ENCODE data around the gene ATMIN.
A peak's percentile ranks its signal among the peaks of the same experiment; 100 is the strongest.

The ATMIN gene

DNA sequence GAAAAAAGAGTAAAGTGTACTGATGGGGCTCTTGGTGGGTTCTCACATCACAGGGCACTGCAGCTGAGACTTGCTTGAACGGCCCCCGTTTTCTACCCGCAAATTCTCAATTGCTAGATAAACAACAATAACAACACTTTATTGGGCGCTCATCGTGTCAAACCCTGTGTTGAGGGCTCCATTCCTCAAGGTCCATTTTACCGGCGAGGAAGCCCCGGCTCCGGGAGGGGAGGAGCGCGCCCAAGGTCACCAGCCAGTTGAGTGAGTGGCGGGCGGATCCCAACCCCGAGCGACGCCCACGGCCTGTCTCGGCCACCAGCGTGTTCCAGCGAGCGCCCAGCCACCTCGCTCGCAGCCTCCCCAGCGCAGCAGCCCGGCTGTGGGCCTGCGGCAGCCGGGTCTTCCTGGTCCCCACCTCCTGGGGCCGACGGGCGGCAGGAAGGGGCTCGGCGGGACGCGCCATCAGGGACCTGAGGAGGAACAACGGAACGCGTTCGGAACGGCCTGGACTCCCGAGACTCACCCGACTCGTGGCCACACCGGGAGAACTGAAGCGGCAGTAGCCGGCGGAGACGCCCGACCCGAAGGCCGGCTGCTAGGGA lies 29.3 kb upstream of the ATMIN start:
- peak; percentile 21 to 35 for ATAC-seq

GRCh38 chr16:81006813-81007695 lies 28.6 kb upstream of the ATMIN start, which contains the start of the genes CENPN and CMC2:
TSS of gene CENPN (plus strand) at chr16:81007214. CDS start at chr16:81011940, 4,726 bp downstream.
TSS of gene CMC2 (minus strand) at chr16:81006885. CDS start at chr16:80997394, 9,491 bp downstream.
- peak; percentile 86 to 91 for ATAC-seq

- ATAC-seq, result no peak
Observed at GRCh38 chr16:81008505-81008789, 27.2 kb upstream of the ATMIN start.

DNA sequence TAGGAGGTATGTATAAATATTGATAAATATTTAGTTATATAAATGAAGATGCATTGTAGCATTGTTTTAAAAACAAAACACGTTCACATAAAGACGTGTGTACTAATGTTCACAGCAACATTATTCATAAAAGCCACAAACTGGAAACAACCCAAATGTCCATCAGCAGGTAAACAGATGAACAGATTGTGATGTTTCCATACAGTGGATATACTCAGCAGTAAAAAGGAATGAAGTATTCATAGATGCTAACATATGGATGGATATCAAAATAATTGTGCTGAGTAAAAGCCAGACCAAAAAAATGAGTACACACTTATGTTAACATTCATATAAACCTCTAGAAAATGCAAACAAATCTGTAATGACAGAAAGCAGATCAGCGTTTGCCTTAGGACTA lies 22.7 kb upstream of the ATMIN start:
- ATAC-seq, result no peak

DNA sequence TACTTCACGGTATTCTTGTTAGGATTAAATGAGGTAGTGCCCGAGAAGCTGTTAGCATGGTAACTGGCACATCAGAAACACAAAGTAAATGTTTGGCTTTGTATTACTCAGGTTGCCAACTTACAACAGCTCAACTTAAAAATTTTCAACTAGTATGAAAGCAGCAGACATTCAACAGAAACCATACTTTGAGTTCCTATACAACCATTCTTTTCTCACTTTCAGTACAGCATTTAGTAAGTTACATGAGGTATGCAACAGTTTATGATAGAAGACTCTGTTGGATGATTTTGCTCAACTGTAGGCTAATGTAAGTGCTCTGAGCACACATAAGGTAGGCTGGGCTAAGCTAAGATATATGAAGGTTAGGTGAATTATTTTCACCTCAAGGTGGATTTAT lies 21.0 kb upstream of the ATMIN start:
- ATAC-seq, result peak; percentile 25 to 65

DNA sequence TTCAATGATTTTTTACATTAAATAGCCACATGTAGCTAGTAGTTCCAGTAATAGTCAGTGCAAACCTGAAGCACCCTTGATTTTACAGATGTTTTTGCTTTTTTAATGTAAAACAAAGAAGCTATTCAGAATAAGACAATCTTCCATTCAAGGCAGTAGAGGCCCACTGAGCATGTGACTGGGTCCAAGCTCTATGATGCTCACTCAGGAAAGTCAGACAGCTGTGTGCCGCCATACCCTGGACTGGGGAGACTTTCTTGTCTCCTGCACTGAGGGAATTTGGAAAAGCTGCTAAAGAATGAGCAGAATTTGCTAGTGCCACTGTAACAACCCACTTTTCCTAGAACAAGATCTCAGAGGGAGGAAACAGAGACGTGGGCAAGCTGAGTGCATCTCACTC lies 17.1 kb upstream of the ATMIN start:
- ATAC-seq, result no peak

DNA sequence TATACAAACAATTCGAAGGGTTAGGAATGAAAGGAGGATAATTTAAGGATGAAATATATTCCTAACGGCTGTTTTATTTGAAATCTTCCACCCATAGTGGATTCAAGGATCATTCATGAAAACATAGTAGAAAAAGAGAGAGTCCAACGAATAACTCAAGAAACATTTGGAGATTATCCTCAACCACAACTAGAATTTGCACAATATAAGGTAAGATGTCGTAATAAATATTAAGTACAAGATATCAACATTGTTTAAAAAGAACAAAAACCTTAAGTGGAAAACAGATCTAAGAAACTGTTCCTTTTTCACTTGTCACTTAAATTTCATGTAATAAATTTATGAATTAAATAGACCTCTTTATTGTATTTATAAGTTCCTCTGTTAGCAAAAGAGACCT lies 9.2 kb upstream of the ATMIN start:
- no peak for ATAC-seq

DNA sequence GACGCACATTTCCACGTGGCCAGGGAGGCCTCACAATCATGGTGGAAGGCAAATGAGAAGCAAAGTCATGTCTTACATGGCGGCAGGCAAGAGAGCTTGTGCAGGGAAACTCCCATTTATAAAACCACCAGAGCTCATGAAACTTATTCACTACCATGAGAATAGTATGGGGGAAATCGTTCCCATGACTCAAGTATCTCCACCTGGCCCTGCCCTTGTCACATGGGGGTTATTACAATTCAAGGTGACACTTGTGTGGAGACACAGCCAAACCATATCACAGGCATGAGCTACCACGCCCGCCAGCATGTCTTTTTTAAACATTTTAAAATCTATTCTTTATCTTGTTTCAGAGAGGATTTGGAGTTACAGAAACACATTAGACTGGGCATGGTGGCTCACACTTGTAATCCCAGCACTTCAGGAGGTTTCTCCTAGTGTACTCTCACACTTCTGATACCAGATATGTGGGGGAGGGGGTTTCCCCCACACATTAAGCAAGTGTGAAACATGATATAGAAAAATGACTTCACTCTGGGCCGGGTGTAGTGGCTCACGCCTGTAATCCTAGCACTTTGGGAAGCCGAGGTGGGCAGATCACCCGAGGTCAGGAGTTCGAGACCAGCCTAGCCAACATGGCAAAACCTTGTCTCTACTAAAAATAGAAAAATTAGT lies 5.6 kb upstream of the ATMIN start:
- ATAC-seq, result peak; percentile 35 to 51

DNA sequence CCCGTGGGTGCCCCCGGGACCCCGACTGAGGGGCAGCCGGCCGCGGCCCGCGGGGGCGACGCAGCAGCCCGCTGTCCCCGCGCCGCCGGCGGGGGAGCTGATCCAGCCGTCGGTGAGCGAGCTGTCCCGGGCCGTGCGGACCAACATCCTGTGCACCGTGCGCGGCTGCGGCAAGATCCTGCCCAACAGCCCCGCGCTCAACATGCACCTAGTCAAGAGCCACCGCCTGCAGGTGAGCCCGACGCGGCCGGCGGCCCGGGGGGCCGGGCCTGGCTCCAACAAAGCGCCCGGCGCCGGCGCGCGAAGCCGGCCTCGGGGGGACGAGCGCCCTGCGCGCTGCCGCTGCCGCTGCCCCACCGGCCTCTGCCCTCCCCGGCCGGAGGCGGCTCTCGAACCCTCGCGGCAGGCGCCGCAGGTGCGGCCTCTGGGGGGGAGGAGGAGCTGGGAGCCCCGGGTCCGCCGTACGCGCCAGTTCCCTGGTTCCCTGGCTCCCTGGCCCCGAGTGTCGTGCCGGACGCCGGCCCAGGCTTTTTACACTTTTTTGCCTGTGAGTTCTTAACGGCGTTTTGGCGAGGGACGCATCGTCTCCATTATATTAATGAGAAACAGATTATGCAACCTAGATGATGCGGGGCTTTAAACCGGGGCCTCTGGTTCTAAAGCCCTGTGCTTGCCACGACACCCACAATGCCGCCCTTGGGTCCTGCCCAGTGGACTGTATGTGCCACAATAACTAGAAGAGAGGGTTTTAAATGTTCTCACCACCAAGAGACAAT lies 521 bp downstream of the ATMIN start:
- peak; percentile 70 to 73 for ATAC-seq

GRCh38 chr16:81036751-81037350 lies 1.2 kb downstream of the ATMIN start:
- ATAC-seq, result no peak

DNA sequence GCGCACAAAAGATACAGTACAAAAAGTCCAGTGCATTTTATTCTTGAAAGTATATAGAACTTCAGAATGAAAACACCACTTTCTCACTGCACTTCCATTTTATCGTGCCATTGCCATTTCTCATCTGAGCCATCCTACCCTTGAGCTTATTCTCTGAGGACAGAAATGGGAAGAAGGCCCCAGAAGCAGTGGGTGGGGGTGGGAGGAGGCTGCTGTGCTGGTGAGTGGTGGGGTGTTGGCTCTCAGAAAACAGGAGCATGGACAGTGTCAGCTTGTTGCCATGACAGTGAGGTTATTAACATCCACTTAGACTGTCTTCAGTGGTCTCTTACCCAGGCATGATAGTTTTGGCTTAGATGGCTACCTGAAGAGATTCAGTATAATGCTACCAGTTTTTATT lies 4.5 kb downstream of the ATMIN start:
- no peak for ATAC-seq

DNA sequence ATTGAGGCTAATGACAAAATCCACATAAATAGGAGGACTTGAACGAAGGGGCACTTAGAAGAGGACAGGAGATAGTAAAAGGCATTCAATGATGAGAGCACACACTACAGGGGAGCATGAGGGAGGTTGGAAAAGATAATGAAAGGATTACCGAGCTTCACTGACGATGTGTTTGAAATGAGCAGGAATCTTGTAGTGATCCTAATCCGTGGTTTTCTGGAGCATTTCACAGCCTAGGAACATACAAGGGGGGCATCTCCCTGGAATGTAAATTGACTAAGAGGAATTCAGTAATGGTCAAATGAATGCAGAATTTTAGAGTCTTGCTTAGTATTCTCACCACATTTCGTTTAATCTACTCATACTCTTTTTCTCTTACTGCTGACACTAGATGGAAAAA lies 5.2 kb downstream of the ATMIN start:
- ATAC-seq, result no peak

DNA sequence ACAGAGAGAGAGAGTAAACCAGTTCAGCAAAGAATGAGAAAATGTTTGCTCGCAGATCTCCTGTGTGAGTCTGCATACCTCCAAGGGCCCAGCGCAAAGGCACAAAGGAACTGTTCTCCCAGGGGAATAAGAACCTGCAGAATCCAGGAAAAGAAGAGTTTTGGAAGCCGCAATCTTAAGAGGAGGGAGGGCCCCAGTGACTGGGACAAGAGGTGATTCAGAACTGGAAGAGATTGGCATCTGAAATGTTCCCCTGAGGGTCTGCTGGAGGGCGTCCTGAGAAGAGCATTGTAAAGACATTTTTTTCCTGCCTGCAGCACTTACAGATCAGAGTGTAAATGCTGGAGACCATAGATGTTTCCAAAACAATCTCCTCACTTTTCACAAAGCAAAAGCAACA lies 6.1 kb downstream of the ATMIN start:
- no peak for ATAC-seq

GRCh38 chr16:81042821-81043220 lies 7.2 kb downstream of the ATMIN start:
- no peak for ATAC-seq

DNA sequence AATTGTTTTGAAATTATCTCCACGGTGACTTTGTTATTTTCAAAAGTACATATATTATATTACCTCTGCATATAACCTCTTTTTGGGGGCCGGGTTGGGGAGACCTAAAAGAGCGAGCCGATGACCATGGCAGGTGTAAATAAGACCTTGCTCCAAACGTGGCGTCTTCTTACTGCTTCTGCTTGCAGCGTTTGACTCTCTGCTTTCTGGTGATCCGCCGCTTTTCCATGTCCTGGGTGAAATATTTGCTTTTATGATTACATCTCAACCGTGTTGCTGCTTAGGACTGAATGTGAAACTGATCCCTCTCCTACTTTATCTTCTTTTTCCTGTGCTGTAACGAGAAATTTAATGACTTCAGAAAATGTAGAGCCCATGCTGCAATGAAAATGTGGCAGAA lies 18.1 kb downstream of the ATMIN start:
- ATAC-seq, result no peak

DNA sequence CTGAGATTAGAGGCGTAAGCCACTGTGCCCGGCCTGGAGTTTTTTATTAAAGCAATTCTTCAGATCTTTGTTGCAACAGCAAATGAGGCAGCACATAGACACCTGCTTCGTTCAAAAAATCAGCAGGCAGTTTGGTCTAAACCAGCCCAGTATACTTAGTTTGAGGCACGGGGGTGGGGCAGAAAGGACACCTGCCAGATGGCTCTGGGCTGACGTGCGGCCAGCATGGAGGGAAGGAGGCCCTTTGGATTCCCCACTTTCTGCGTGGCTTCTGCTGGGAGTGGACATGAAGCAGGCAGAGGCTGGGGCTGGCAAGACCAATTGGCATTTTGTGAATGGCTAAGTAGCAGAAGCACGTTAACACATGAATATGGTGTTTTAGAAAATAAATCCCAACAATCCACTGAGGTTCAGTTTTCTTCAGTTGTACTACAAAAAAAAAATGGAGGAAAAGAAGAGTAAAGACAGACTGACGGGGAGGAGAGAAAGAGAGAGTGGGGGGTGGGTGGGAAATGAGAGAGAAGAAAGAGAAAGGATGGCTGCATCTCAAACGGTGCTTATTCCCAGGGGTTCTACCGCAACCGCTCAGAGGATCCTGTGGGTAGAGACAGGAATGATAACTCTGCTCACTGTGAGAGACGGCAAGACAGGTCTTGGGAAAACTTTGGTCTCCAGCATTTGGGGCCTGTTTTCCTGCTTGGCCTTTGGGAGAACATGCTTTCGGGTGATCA lies 25.1 kb downstream of the ATMIN start:
- ATAC-seq, result no peak

DNA sequence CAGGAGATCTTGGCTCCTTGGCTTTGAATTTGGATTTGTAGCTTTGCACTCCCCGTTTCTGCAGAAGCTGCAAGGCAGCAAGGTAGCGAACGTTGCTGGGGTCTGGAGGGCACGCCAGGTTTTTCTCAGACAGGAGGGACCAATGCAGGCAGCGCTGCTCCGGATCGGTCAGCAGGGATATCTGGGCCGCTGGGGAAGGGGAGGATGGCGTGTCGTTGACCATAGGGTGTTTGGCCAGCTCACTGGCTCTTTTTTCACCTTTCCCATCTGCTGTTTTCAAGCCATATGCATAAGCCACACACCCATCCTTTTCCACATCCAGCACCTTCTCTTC lies 25.6 kb downstream of the ATMIN start:
- no peak for ATAC-seq

DNA sequence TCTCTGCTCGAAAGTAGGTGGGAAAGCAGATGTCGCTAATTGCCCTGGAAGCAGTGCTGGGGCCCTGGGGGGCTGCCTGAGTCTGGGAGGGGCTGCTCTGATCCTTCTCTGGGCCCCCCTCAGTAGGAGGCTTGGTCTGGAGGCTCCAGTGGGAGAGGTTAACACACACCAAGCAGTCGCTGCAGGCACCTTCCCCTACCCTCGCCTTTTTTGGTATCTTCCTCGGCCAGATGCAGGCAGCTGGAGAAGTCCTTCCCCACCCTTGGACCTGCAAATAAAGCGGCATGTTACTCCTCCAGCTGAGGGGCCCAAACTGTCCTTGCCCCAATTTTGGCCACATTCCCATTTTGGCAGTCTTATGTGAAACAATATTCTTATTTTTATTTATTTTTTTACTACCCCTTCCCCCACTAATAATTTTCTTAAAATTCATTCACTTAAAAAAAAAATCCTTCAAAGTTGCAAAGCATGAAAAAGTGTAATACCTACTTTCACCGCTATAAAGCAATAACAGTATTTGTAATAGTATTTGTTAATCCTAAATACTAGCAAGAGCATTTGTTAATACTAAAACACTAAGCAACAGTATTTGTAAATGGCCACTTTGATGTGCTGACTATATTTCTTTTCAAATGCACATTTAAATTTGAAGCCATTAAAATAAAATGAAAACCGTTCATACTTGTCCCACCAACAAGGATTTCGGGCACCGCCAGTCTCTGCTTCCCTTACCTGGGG lies 26.4 kb downstream of the ATMIN start:
- ATAC-seq, result no peak

- no peak for ATAC-seq
Observed at GRCh38 chr16:81066681-81067080, 31.0 kb downstream of the ATMIN start.

GRCh38 chr16:81067166-81067565 lies 31.5 kb downstream of the ATMIN start:
- no peak for ATAC-seq

- ATAC-seq, result no peak
Observed at GRCh38 chr16:81069063-81069462, 33.4 kb downstream of the ATMIN start.

Measured in activated CD4-positive, CD25-positive, alpha-beta regulatory T cell treated with anti-CD3 and anti-CD28 coated beads, Interleukin-2, amount 50 U/mL, for 24 hours (primary cell).